GM12873 (cell line): ENCODE results near the gene P2RX4.

Source experiments
- TF ChIP-seq, protein P1 (sequence below): IDR thresholded peaks from 2 replicates; pipeline ENCODE4 v1.5.1; 2012; ENCODE audit warnings: low read depth, mild to moderate bottlenecking, moderate library complexity, low read length, control low read depth; ENCODE audit not compliant: insufficient read depth; ENCODE audit errors: missing control alignments

Gene P2RX4

DNA sequence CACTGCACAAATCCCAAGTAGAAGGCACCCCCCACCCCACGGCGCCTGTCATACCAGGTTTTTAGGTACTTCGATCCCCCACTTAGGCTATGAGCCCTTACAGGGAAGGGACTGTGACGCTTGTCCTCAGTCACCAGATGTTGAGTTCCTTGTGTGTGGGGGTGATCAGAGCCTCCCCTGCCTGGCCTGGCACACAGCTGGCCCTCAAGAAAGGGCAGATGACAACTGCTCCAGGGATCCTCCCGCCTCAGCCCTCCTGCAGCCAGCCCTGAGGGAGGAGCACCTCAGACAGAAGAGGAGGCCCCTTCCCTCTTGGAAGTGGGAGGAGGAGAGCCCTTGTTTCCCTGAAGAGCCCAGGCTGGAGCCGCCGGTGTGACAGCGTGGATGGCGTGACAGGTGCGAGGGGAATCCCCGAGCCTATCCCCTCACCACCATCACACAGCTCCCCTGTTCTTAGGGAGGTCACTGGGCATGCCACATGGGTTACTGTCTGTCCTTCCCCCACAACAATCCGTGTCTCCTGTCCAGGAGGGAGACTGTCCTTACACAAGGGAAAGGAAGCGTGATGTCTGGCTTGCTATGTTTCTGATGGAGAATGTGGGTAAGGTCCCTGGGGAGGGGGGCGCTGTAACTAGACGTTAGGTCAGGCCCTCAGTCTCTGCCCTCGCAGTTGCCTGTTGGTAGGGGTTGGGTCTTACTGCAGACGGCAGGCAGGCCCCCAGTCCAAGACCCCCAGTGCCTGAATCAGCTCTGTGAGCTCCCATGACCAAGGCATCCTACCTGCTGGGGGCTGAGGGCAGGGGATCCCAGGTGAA is 31.4 kb downstream of the P2RX4 start:
- TF ChIP-seq, protein P1, sequence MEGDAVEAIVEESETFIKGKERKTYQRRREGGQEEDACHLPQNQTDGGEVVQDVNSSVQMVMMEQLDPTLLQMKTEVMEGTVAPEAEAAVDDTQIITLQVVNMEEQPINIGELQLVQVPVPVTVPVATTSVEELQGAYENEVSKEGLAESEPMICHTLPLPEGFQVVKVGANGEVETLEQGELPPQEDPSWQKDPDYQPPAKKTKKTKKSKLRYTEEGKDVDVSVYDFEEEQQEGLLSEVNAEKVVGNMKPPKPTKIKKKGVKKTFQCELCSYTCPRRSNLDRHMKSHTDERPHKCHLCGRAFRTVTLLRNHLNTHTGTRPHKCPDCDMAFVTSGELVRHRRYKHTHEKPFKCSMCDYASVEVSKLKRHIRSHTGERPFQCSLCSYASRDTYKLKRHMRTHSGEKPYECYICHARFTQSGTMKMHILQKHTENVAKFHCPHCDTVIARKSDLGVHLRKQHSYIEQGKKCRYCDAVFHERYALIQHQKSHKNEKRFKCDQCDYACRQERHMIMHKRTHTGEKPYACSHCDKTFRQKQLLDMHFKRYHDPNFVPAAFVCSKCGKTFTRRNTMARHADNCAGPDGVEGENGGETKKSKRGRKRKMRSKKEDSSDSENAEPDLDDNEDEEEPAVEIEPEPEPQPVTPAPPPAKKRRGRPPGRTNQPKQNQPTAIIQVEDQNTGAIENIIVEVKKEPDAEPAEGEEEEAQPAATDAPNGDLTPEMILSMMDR, result no peak

DNA sequence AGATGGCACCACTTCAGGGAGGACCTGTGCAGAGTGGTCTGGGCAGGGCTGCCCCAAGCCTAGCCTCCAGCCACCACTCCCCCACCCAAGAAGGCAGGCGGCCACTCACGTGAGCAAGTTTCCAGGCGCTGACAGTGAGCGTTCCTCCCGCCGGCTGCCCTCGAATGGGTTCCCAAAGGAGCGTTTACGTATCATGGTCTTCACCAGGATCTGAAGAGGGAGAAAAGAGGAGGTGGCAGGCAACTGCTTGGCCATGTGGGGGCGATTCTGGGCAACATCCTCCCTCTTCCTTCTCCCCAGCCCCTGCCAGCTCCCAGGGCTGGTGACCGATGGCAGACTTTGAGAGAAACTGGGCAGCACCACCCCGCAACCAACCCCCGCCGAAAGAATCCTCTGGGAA is 35.1 kb downstream of the P2RX4 start:
- TF ChIP-seq, protein P1, result no peak

- TF ChIP-seq, protein P1, result no peak
These were observed 36.0 kb downstream of the P2RX4 start for GRCh38 chr12:121245951-121246350.

DNA sequence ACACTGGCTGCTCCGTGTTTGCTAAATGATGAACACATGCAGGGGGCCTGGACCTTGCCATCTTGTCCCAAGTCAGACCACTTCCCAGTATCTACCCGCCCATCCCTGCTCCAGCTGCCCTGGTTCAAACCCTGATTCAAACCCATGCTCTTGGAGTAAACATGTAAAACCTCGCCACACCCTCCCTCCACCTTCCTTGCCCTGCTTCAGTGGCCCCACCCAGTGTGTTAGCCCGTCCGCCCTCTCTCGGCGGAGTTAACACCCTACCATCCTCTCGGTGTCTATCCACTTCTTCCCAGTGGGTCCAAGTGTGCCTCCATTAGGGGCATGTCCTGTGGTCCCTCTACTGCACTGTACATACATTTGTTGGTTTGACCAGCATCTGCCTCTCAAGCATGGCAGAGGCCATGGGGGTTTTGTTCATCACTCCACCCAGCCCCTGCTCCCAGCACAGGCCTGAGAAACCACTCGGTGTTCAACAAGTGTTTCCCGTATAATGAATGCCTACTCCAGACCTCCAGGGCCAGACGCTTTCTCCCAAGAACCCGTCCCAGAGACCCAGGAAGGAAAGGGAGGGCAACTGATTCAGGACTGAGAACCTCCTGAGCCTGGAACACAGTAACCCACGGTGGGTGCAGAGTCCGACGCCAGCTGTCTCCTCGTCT is 37.1 kb downstream of the P2RX4 start:
- TF ChIP-seq, protein P1, result no peak

DNA sequence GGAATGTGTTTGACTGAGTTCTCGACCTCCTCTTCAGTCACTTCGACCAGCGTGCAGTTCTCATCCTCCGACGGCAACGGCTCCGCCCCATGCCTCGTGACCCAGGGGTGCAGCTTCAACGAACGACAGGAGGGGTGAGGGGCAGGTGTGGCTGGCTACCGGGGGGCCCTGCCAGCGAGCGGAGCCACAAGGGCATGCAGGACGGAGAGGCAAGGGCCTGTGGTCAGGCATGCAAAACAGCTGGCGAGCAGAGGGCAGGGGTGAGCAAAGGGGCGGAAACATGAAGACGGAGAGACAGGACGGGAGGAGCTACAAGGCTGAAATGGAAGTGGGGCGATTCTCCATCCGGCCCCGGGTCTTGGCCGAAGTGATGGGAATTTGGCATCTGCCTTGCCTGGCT is 38.7 kb downstream of the P2RX4 start:
- TF ChIP-seq, protein P1, result no peak

GRCh38 chr12:121250359-121250758 is 40.4 kb downstream of the P2RX4 start:
- TF ChIP-seq, protein P1, result no peak

GRCh38 chr12:121251838-121252237 is 41.9 kb downstream of the P2RX4 start:
- TF ChIP-seq, protein P1, result no peak
